ENCODE measurements around the gene CDH12. TPM values are rescaled to one million over a fixed set of nuclear protein-coding genes. Genes with fewer than 3 reads are reported as not detected.

Gene CDH12
- total and polyA plus RNA-seq, 2 donors (not counting 3 experiments of a cell fraction or from before 2014, with no cell fraction given) = 0.03 TPM; not detected in 1

DNA sequence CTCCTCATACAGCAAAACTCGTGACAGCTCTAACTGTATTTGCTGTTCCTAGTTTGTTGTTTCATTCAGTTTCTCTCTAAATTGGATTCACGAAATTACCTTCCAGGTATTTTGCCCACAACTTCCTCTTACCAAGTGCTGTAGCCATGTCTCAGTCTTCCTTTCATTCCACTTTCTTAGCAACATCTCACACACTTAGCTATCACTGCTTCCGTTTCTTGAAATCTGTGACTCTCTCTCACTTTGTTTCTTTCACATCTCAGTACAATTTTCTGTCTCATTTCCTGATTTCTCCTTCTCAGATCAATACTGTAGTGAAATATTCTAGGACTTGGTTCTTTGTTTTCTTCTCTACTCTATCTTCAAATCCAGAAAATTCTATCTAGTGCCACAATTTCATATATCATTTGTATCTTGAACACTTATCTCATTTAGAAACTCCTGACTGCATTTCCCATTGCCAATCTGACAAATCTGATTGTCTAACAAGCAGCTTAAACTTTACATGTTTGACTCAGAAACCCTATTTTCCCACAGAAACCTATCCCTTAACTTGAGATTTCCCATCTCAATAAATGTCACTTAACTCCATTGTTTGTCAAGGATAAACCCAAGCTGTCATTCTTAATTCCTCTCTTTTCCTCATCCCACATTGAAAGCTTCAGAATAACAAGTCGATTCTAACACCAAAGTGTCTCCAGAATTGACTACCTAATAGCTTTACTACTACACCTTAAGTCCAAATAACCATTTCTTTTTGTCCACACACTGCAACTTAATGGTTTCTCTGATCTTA lies 303.1 kb downstream of the CDH12 start:
- dilution Hi-C loops (cut with MboI; ENCODE audit: extremely low pct_ligation_motif_present, low sequenced_read_pairs) = no loop called here
- no peaks in the 10 kb centered on the region for H3K9me1 ChIP-seq (replicated peaks; ENCODE audit: control insufficient read depth, extremely low read depth, insufficient read depth, low read length)
- no peaks in the 10 kb centered on the region for H4K20me1 ChIP-seq (replicated peaks; ENCODE audit: control insufficient read depth, extremely low read depth, insufficient read depth, low read length)
- TF ChIP-seq, protein P1, sequence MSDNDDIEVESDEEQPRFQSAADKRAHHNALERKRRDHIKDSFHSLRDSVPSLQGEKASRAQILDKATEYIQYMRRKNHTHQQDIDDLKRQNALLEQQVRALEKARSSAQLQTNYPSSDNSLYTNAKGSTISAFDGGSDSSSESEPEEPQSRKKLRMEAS (IDR thresholded peaks at IDR 0.05; ENCODE audit: insufficient read depth, insufficient read length) = no peak
- no peak for TF ChIP-seq POLR2A (IDR thresholded peaks at IDR 0.05; ENCODE audit: low read depth, low read length)
- no peak for TF ChIP-seq POLR2AphosphoS5 (IDR thresholded peaks at IDR 0.05; ENCODE audit: insufficient read depth, low read depth, low read length)
- no peak for TF ChIP-seq MYC (IDR thresholded peaks at IDR 0.05; ENCODE audit: low read depth, low read length)
- no peak for TF ChIP-seq EZH2 (IDR thresholded peaks at IDR 0.05; ENCODE audit: borderline replicate concordance, low read depth, low read length, severe bottlenecking)
- TF ChIP-seq, protein P2, sequence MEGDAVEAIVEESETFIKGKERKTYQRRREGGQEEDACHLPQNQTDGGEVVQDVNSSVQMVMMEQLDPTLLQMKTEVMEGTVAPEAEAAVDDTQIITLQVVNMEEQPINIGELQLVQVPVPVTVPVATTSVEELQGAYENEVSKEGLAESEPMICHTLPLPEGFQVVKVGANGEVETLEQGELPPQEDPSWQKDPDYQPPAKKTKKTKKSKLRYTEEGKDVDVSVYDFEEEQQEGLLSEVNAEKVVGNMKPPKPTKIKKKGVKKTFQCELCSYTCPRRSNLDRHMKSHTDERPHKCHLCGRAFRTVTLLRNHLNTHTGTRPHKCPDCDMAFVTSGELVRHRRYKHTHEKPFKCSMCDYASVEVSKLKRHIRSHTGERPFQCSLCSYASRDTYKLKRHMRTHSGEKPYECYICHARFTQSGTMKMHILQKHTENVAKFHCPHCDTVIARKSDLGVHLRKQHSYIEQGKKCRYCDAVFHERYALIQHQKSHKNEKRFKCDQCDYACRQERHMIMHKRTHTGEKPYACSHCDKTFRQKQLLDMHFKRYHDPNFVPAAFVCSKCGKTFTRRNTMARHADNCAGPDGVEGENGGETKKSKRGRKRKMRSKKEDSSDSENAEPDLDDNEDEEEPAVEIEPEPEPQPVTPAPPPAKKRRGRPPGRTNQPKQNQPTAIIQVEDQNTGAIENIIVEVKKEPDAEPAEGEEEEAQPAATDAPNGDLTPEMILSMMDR (IDR thresholded peaks at IDR 0.05; ENCODE audit: extremely low read depth in 1 of 2, insufficient read depth in 1 of 2, low read depth in 1 of 2, low read length in 2 of 2) = no peak
- TF ChIP-seq JUN (IDR thresholded peaks at IDR 0.05; ENCODE audit: borderline replicate concordance, insufficient read depth, insufficient read length, low read depth) = no peak
- TF ChIP-seq FOS (IDR thresholded peaks at IDR 0.05; ENCODE audit: borderline replicate concordance, insufficient read depth, low read length) = no peak
- TF ChIP-seq GATA2 (IDR thresholded peaks at IDR 0.05; ENCODE audit: insufficient read depth, insufficient read length, low read depth, low read length) = no peak
- no TSS peak for BruUV-seq (replicated peaks)
- H3K79me2 ChIP-seq (ENCODE audit: control insufficient read depth, insufficient read depth, low read length) = no peaks in the 10 kb centered on the region
- no peaks in the 10 kb centered on the region for H3K9me3 ChIP-seq (replicated peaks; ENCODE audit: control insufficient read depth, insufficient read depth, low read length)
- intact Hi-C loops (cut with micrococcal nuclease) = no loop called here
- no peak overlapping the region for H3K4me2 ChIP-seq (ENCODE audit: insufficient read depth, low read length)
- H2AFZ ChIP-seq (ENCODE audit: low read depth, low read length) = no peak overlapping the region
- H3K27me3 ChIP-seq (ENCODE audit: control insufficient read depth in 2 of 2, insufficient read depth in 2 of 2, low read length in 2 of 2) = no peaks in the 10 kb centered on the region
- ChIA-PET CTCF (interaction anchor here (1.0 kb wide), 1 partner anchor 9 kb away, joined by 4 read pairs; no protein-coding TSS in a partner anchor), POLR2A (no interaction called here)
- H3K27ac ChIP-seq (ENCODE audit: insufficient read depth, low read depth, low read length) = no peak overlapping the region
- DNase-seq (ENCODE audit: low read depth, low spot score) (no peak), FAIRE-seq (no peak)
- no peak overlapping the region for H3K4me3 ChIP-seq (replicated peaks in 1 of 3; ENCODE audit: insufficient read depth in 1 of 3, low read depth in 1 of 3, low read length in 3 of 3)
- H3K9ac ChIP-seq (replicated peaks; ENCODE audit: extremely low read depth, insufficient read depth, low read length) = no peak overlapping the region
- no peaks in the 10 kb centered on the region for H3K36me3 ChIP-seq (ENCODE audit: control insufficient read depth in 2 of 2, extremely low read depth in 1 of 2, insufficient read depth in 2 of 2, low read length in 2 of 2)
- no peaks in the 10 kb centered on the region for H3K4me1 ChIP-seq (ENCODE audit: control insufficient read depth, extremely low read depth, insufficient read depth, low read length)

All from endothelial cell of umbilical vein (primary cell).